DMS 273 treated with DMSO at 0.1 percent for 48 hours (cell line): ENCODE data around the gene PRKCI.
"Not testable (repeated sequence)": the region's sequence is repeated elsewhere in the genome, so short reads cannot be mapped to it uniquely, and the experiment has no call there.

Source experiments
- DNase-seq: peaks from one replicate; lab custom pipeline; 2025; lab: John Stamatoyannopoulos, UW

PRKCI gene

GRCh38 chr3:170343859-170344258 lies 121.6 kb downstream of the PRKCI start:
- not testable (repeated sequence) for DNase-seq

GRCh38 chr3:170344971-170345370 lies 122.7 kb downstream of the PRKCI start:
- DNase-seq = no peak

GRCh38 chr3:170346481-170347392 lies 124.5 kb downstream of the PRKCI start:
- DNase-seq = no peak

GRCh38 chr3:170350515-170351413 lies 128.5 kb downstream of the PRKCI start:
- no peak for DNase-seq

GRCh38 chr3:170352936-170353335 lies 130.7 kb downstream of the PRKCI start:
- no peak for DNase-seq

- DNase-seq = no peak
These were observed 131.3 kb downstream of the PRKCI start for GRCh38 chr3:170353485-170353884.

GRCh38 chr3:170354760-170355159 lies 132.5 kb downstream of the PRKCI start:
- DNase-seq = no peak
